ENCODE measurements around the gene DEFB112. TPM values are rescaled to one million over a fixed set of nuclear protein-coding genes. Genes with fewer than 3 reads are reported as not detected.

The DEFB112 gene
- total RNA-seq: not detected in 2 replicates

GRCh38 chr6:50049829-50050228, at the start of gene DEFB112:
Gene DEFB112 (minus strand): TSS chr6:50049929. CDS start chr6:50049869, 60 bp downstream.

GRCh38 chr6:50021894-50022293, 27.8 kb downstream of the DEFB112 start, which contains the start of gene DEFB110:
Gene DEFB110 (minus strand): TSS chr6:50021994. CDS start chr6:50021935, 59 bp downstream.

Other genes starting within 250 kb of the DEFB112 start
- not detected in 2 replicates for gene CRISP1, start 183.4 kb downstream of the DEFB112 start, total RNA-seq
- gene DEFB114, start 85.8 kb downstream of the DEFB112 start, total RNA-seq: not detected in 2 replicates
- gene DEFB113, start 80.3 kb downstream of the DEFB112 start, total RNA-seq: not detected in 2 replicates
- gene DEFB110, start 27.9 kb downstream of the DEFB112 start, total RNA-seq: not detected in 2 replicates

Measured in dermis lymphatic vessel endothelial cell (primary cell).